NB4 (cell line): Measurements from ENCODE around the gene AGPAT1.

Experiments used
- DNase-seq: peaks from one replicate; pipeline ENCODE4 v3.0.0; 2010; ENCODE audit warnings: low read depth
- H3K4me3 ChIP-seq: one replicate; pipeline ENCODE4 v1.5.1; 2011; ENCODE audit warnings: mild to moderate bottlenecking, low read depth, low read length, moderate library complexity
- CTCF ChIP-seq: IDR thresholded peaks from one replicate; pipeline ENCODE4 v1.5.1; 2012; ENCODE audit warnings: low read depth, low read length
- MAX ChIP-seq: IDR thresholded peaks from 2 replicates; pipeline ENCODE4 v1.6.1; 2011; ENCODE audit warnings: low read depth, low read length
- MYC ChIP-seq: IDR thresholded peaks from 2 replicates; pipeline ENCODE4 v1.6.1; 2011; ENCODE audit warnings: low read depth, low read length
- POLR2A ChIP-seq: IDR thresholded peaks from 2 replicates; pipeline ENCODE4 v1.6.1; 2011; ENCODE audit warnings: mild to moderate bottlenecking; ENCODE audit not compliant: insufficient read length; ENCODE audit errors: extremely low read depth

The AGPAT1 gene

GRCh38 chr6:32120573-32121059 is 55.3 kb downstream of the AGPAT1 start:
- no peak for DNase-seq
- H3K4me3 ChIP-seq: no peak overlapping the region
- TF ChIP-seq MYC: no peak
- no peak for TF ChIP-seq POLR2A
- TF ChIP-seq CTCF: no peak
- no peak for TF ChIP-seq MAX

- H3K4me3 ChIP-seq: no peak overlapping the region
- TF ChIP-seq MYC (no peak), CTCF (peak; percentile 94)
Observed at GRCh38 chr6:32118782-32119628, 56.9 kb downstream of the AGPAT1 start.

More at GRCh38 chr6:32118782-32119628, 56.9 kb downstream of the AGPAT1 start:
- peak; percentile 84 for DNase-seq
